A549 (cell line): ENCODE measurements around the gene CYB561. TPM values are rescaled to one million over a fixed set of nuclear protein-coding genes. Genes with fewer than 3 reads are reported as not detected.
A peak's percentile ranks its signal among the peaks of the same experiment; 100 is the strongest.

Source experiments
- ATAC-seq, 2 experiments: fragments of 200-7000 bp in 1 of 2; fragments of >200 bp in 1 of 2; cut with Nextera tagmentation in 1 of 2; cut with Tn5 transposase in 1 of 2; 3 replicates each; pipeline versions ENCODE4 v1.8.0 to v1.9.1; 2018 to 2020; ENCODE audit warnings: mild to moderate bottlenecking in 1 of 2, moderate library complexity in 1 of 2
- CTCF ChIA-PET: fragments of 300-600 bp; sonication (Branson Sonifier 250); formaldehyde crosslinking; extraction: SDS; loops from one replicate; lab custom pipeline; 2021; ENCODE audit warnings: antibody characterized with exemption, inconsistent platforms; lab: Yijun Ruan, JAX
- POLR2A ChIA-PET: fragments of 350-600 bp; formaldehyde crosslinking; extraction: SDS; loops from one replicate; lab custom pipeline; 2021; ENCODE audit warnings: antibody characterized with exemption, inconsistent platforms; lab: Yijun Ruan, JAX
- DNase-seq, 2 experiments: peaks; one replicate each; pipeline versions ENCODE4 v3.0.0 to v3.0.0-alpha.2; 2011 to 2016; ENCODE audit warnings: low read depth in 1 of 2, low spot score in 1 of 2
- FAIRE-seq: peaks from 2 replicates; lab custom pipeline; 2011; peaks lifted over from hg19 to GRCh38; lab: Jason Lieb, UNC
- H3K27ac ChIP-seq, 2 experiments: fragments of >200 bp; sonication (Bioruptor Twin); formaldehyde crosslinking; 3 replicates each; pipeline ENCODE4 v1.5.1; 2016 to 2017
- H3K4me1 ChIP-seq: fragments of >200 bp; sonication (Bioruptor Twin); formaldehyde crosslinking; 3 replicates; pipeline ENCODE4 v1.6.1; 2016
- H3K4me2 ChIP-seq: fragments of >200 bp; sonication (Bioruptor Twin); formaldehyde crosslinking; 3 replicates; pipeline ENCODE4 v1.6.1; 2016
- H3K4me3 ChIP-seq: fragments of >200 bp; sonication (Bioruptor Twin); formaldehyde crosslinking; 3 replicates; pipeline ENCODE4 v1.5.1; 2016
- H3K9me3 ChIP-seq: fragments of >200 bp; sonication (Bioruptor Twin); formaldehyde crosslinking; 3 replicates; pipeline ENCODE4 v1.6.1; 2016
- ATOH8 ChIP-seq: fragments of 250-450 bp; sonication (Bioruptor Pico); IDR thresholded peaks from 2 replicates; pipeline ENCODE4 v1.5.0; 2020; ENCODE audit warnings: low read depth, mild to moderate bottlenecking, moderate library complexity
- CBX2 ChIP-seq: fragments of 200-600 bp; sonication (generic); IDR thresholded peaks from 2 replicates; pipeline ENCODE4 v1.6.1; 2016; ENCODE audit warnings: low read depth, mild to moderate bottlenecking, borderline replicate concordance
- CEBPB ChIP-seq, 2 experiments: fragments of >200 bp in 1 of 2; sonication (Bioruptor Twin) in 1 of 2; formaldehyde crosslinking in 1 of 2; IDR thresholded peaks; 2 replicates each; pipeline ENCODE4 v1.6.1; 2012 to 2016
- ESRRA ChIP-seq: fragments of 150-350 bp; IDR thresholded peaks from 2 replicates; pipeline ENCODE4 v1.6.1; 2014; ENCODE audit warnings: mild to moderate bottlenecking, low read length, borderline replicate concordance
- GATA3 ChIP-seq: IDR thresholded peaks from 2 replicates; pipeline ENCODE4 v1.6.1; 2012; ENCODE audit warnings: borderline replicate concordance
- HES2 ChIP-seq: fragments of >200 bp; sonication (Bioruptor Twin); formaldehyde crosslinking; IDR thresholded peaks from 2 replicates; pipeline ENCODE4 v1.6.1; 2016
- HEYL ChIP-seq: fragments of 250-450 bp; sonication (Bioruptor Pico); IDR thresholded peaks from 2 replicates; pipeline ENCODE4 v1.8.0; 2021; ENCODE audit warnings: mild to moderate bottlenecking, moderate library complexity
- HOXA7 ChIP-seq: fragments of 250-450 bp; sonication (Bioruptor Pico); IDR thresholded peaks from 2 replicates; pipeline ENCODE4 v1.5.0; 2020; ENCODE audit warnings: mild to moderate bottlenecking, moderate library complexity
- HOXB13 ChIP-seq: fragments of 250-450 bp; sonication (Bioruptor Pico); IDR thresholded peaks from 2 replicates; pipeline ENCODE4 v1.5.0; 2020; ENCODE audit warnings: low read depth, mild to moderate bottlenecking, moderate library complexity
- KDM1A ChIP-seq: fragments of 200-600 bp; sonication (generic); IDR thresholded peaks from 2 replicates; pipeline ENCODE4 v1.6.1; 2016; ENCODE audit warnings: low read depth, mild to moderate bottlenecking
- MAFK ChIP-seq: fragments of 450-650 bp; IDR thresholded peaks from 2 replicates; pipeline ENCODE4 v1.6.1; 2014; ENCODE audit not compliant: partially characterized antibody
- RCOR1 ChIP-seq: fragments of 150-350 bp; IDR thresholded peaks from 2 replicates; pipeline ENCODE4 v1.6.1; 2014; ENCODE audit warnings: antibody characterized with exemption, low read length, low read depth
- RNF2 ChIP-seq: fragments of 200-600 bp; sonication (generic); IDR thresholded peaks from 2 replicates; pipeline ENCODE4 v1.6.1; 2016; ENCODE audit warnings: low read depth, mild to moderate bottlenecking, antibody characterized with exemption, moderate library complexity, borderline replicate concordance
- SMC3 ChIP-seq: fragments of >200 bp; sonication (Bioruptor Twin); formaldehyde crosslinking; IDR thresholded peaks from 3 replicates; pipeline ENCODE4 v1.6.1; 2018; ENCODE audit warnings: inconsistent platforms
- TP53 ChIP-seq: fragments of 250-450 bp; sonication (Bioruptor Pico); IDR thresholded peaks from 2 replicates; pipeline ENCODE4 v1.5.0; 2021; ENCODE audit warnings: mild to moderate bottlenecking, moderate library complexity
- ZNF302 ChIP-seq: fragments of 250-450 bp; sonication (Bioruptor Pico); IDR thresholded peaks from 2 replicates; pipeline ENCODE4 v1.9.0; 2021; ENCODE audit warnings: inconsistent platforms, mild to moderate bottlenecking, moderate library complexity
- ZSCAN20 ChIP-seq: fragments of 250-450 bp; sonication (Bioruptor Pico); IDR thresholded peaks from 2 replicates; pipeline ENCODE4 v1.8.0; 2022; ENCODE audit warnings: mild to moderate bottlenecking, moderate library complexity
- WGBS: methylation state at CpG from one replicate; pipeline ENCODE4 v1.1.6; 2017; ENCODE audit errors: missing lambda C conversion rate; 5-methylcytosine and 5-hydroxymethylcytosine counted together
- polyA plus RNA-seq, 4 experiments: library from polyadenylated mRNA; depleted of rRNA in 3 of 4; stranded (reverse); fragments of >200 nt; fragmentation: RNase III in 1 of 4; extraction: RNeasy Plus Mini Kit Qiagen cat#74134 plus additional on column Dnase treatment in 1 of 4; gene quantifications; 2 replicates in 3 of 4; 3 replicates in 1 of 4; pipeline ENCODE4 v1.2.3, GENCODE V29; 2011 to 2017
- TF ChIP-seq, protein P1 (sequence below): fragments of 450-650 bp; IDR thresholded peaks from 2 replicates; pipeline ENCODE4 v1.6.1; 2014; ENCODE audit warnings: antibody characterized with exemption

The CYB561 gene
- polyA plus RNA-seq, 2 of the 4 experiments (the other 2 are of a cell fraction) = 16.6 to 27.2 TPM

DNA sequence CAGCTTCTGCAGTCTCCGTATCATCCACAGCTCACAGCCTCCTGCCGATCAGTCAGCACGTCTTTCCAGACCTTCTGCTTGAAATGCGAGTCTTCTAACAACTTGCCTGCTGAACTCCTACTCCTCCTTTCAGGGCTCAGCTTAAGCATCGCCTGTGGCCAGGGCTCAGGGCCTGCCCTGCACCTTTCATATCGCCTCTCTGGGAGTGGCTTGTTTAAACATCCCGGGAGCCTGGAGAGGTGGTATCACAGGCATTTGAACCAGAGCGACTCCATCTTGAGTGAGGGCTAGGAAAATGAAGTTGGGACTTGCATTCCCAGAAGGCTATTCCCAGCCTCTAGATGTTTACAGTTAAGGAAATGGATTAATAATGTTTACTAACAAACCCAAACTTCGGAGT lies 13.9 kb upstream of the CYB561 start:
- FAIRE-seq (no peak), ATAC-seq (peak; percentile 22 to 23; a peak in 3 of 6 replicates)
- TF ChIP-seq ZSCAN20 (CRISPR knock-in tag) = no peak
- no peak for TF ChIP-seq SMC3
- no peak for TF ChIP-seq RCOR1
- no peak for TF ChIP-seq TP53 (CRISPR knock-in tag)
- TF ChIP-seq MAFK = no peak
- TF ChIP-seq, protein P1, sequence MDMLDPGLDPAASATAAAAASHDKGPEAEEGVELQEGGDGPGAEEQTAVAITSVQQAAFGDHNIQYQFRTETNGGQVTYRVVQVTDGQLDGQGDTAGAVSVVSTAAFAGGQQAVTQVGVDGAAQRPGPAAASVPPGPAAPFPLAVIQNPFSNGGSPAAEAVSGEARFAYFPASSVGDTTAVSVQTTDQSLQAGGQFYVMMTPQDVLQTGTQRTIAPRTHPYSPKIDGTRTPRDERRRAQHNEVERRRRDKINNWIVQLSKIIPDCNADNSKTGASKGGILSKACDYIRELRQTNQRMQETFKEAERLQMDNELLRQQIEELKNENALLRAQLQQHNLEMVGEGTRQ = no peak
- TF ChIP-seq ATOH8 = 0 out of 2 replicates have a peak, but pooled peaks have one; percentile 50
- TF ChIP-seq HOXB13 (CRISPR knock-in tag) = 0 out of 2 replicates have a peak, but pooled peaks have one; percentile 49
- TF ChIP-seq GATA3 = no peak
- no peak for TF ChIP-seq RNF2
- TF ChIP-seq ESRRA = no peak
- no peak for TF ChIP-seq CEBPB (IDR thresholded peaks at IDR 0.05)
- no peak for TF ChIP-seq KDM1A
- TF ChIP-seq, all 56 proteins: peak for 2
- no peak overlapping the region; the same call in 2 of the 3 replicates for H3K4me2 ChIP-seq
- ChIA-PET POLR2A (interaction anchor here (2.4 kb wide), 1 partner anchor 14 kb away, joined by 10 read pairs; the partner anchor contains the start of gene CYB561), CTCF (interaction anchor here (1.0 to 5.3 kb wide), 8 partner anchors 9 to 152 kb away, joined by 3 to 42 read pairs (median 8); partner anchors contain the start of genes ACE and CYB561)
- no peak overlapping the region for H3K4me3 ChIP-seq
- 85% methylated on average over 9 of the region's 9 CpGs for WGBS
- no peaks in the 10 kb centered on the region for H3K9me3 ChIP-seq
- DNase-seq = no peak
- H3K27ac ChIP-seq = peak overlapping the region; percentile 46 to 56; a peak in 4 of 6 replicates
- H3K4me1 ChIP-seq = peaks cover 25% of the 10 kb centered on the region

DNA sequence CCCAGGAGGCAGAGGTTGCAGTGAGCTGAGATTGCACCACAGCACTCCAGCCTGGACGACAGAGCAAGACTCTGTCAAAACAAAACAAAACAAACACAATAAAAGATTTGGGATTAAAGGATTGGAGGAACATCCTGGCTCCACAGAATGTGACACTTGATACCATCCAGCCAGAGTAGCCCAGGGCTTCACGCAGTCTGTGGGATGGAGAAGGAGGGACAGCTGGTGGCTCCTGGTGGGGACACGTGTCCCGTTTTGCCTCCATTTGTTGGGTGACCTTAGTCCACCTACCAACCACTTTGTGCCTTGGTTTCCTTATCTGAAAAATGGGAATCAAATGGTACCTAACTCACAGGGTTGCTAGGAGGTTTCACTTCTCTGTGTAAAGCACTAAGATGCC lies 12.4 kb upstream of the CYB561 start:
- POLR2A ChIA-PET = no interaction called here
- no peak for DNase-seq
- H3K9me3 ChIP-seq = no peaks in the 10 kb centered on the region
- WGBS = 68% methylated on average over 4 of the region's 4 CpGs
- no peak for FAIRE-seq
- no peak overlapping the region for H3K4me2 ChIP-seq
- 0 out of 6 replicates have a peak, but pooled peaks of 1 of the 2 experiments have one; percentile 8 for ATAC-seq
- TF ChIP-seq CEBPB (IDR thresholded peaks at IDR 0.05) (no peak), ZNF302 (CRISPR knock-in tag) (no peak), RNF2 (no peak)
- TF ChIP-seq, all 56 proteins: peak for 0
- no peak overlapping the region for H3K27ac ChIP-seq
- H3K4me3 ChIP-seq = no peak overlapping the region
- peaks cover 25% of the 10 kb centered on the region for H3K4me1 ChIP-seq
- CTCF ChIA-PET = interaction anchor here (0.6 to 5.3 kb wide), 7 partner anchors 11 to 153 kb away, joined by 3 to 42 read pairs (median 6); partner anchors contain the start of genes ACE and CYB561

- WGBS = 49% methylated on average over 4 of the region's 4 CpGs
- TF ChIP-seq HES2 (no peak), HEYL (CRISPR knock-in tag) (no peak), HOXA7 (CRISPR knock-in tag) (no peak), CEBPB (IDR thresholded peaks at IDR 0.05) (no peak), CBX2 (no peak), MAFK (peak; percentile 86)
- H3K4me3 ChIP-seq = no peak overlapping the region
- DNase-seq (peak in 1 of 2 experiments; percentile 51), ATAC-seq (peak in 1 of 2 experiments; percentile 35; a peak in 3 of 6 replicates), FAIRE-seq (no peak)
- no peak overlapping the region for H3K27ac ChIP-seq
- H3K4me2 ChIP-seq = no peak overlapping the region
- POLR2A ChIA-PET = interaction anchor here (0.5 kb wide), 1 partner anchor 147 kb away, joined by 3 read pairs; no protein-coding TSS in a partner anchor
- H3K9me3 ChIP-seq = no peaks in the 10 kb centered on the region
- CTCF ChIA-PET = interaction anchor here (0.7 to 23.8 kb wide), 4 partner anchors 8 to 157 kb away, joined by 3 to 364 read pairs (median 24); no protein-coding TSS in a partner anchor
- H3K4me1 ChIP-seq = peaks cover 7% of the 10 kb centered on the region
These were observed 9.3 kb upstream of the CYB561 start for GRCh38 chr17:63455417-63455816.
